Stimulated activated CD8-positive, alpha-beta memory T cell treated with anti-CD3 and anti-CD28 coated beads, Interleukin-15, amount 100 ng/mL, for 4 hours (primary cell): ENCODE results near the gene CPTP.
"Not testable (repeated sequence)": the region's sequence is repeated elsewhere in the genome, so short reads cannot be mapped to it uniquely, and the experiment has no call there.

Experiments
- DNase-seq, 2 donors: peaks; one replicate each; pipeline ENCODE4 v3.0.0-alpha.2; 2020; ENCODE audit warnings: low read depth in 2 of 2

The CPTP gene

GRCh38 chr1:1365875-1366698 lies 41.5 kb downstream of the CPTP start:
- DNase-seq, result no peak

- no peak for DNase-seq
These were observed 42.1 kb downstream of the CPTP start for GRCh38 chr1:1366699-1367066.

DNA sequence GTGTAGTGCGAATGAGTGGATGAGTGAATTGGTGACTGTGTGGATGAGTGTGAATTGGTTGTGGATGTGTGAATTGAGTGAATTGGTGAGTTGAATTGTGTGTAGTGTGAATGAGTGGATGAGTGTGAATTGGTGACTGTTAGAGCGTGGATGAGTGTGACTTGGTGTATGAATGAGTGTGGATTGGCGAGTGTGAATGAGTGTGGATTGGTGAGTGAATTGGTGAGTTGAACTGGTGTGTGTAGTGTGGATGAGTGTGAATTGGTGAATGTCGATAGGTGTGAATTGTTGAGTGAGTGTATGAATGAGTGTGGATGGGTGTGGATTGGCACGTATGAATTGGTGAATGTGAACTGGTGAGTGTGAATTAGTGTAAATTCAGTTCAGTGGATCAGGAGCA lies 42.7 kb downstream of the CPTP start:
- no peak for DNase-seq

DNA sequence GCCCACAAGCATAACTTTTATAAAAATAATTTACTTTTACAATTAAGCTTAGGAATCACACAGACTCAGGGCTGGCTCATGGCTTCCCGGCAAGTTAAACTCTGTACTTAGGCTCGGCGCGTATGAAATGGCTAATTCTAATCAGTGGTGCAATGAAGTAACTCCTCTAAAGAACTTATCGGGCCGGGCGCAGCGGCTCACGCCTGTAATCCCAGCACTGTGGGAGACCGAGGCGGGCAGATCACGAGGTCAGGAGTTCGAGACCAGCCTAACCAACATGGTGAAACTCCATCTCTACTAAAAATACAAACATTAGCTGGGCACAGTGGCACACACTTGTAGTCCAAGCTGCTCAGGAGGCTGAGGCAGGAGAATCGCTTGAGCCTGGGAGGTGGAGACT lies 45.5 kb downstream of the CPTP start:
- not testable (repeated sequence) for DNase-seq

- DNase-seq, result no peak
These were observed 46.2 kb downstream of the CPTP start for GRCh38 chr1:1370771-1371300.

GRCh38 chr1:1371364-1371745 lies 46.8 kb downstream of the CPTP start:
- peak in 1 of 2 donors; percentile 13 for DNase-seq

DNA sequence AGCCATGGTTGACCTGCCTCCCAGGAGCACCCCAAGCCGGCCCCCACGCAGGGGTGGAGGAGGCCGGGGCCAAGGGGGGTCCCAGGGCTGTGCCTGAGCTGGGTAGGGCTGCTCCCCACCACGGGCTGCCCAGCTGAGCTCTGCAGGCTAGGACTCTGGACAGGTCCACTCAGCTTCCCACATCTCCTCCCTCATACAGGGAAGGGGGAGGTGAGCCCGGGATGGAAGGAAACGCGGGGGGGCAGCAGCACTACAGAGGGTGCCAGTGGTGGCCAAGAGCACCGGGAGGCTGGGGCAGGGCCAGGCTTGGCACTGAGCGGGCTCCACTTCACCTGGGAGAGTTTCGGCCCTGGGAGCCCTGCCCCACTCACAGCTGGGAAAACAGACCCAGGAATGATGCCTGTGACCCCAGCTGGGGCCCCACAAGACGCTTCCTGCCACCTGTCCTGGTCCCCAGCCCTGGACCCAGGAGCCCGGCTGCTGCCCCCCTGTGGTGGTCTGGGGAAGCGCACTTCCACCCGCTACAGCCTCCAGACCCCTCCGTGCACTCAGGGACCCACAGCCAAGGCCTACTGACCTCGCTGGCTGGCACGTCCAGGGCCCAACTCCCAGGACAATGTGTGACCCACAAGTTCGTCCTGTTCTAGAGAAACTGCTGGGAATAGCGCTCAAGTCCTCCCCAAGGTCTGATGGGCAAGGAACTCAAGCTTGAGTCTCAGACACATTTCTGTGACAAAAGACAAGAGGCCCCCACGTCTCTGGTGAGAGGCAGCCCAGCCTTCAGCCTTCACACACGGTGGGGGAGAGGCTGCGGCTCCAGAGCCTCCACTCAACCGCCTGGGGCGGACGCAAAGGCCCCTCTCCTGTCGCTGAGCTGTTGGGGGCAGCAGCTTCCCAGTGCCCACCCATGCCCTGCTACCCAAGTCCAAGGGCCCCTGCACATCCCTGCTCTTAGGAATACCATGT lies 47.4 kb downstream of the CPTP start:
- DNase-seq, result peak; percentile 50 to 59

DNA sequence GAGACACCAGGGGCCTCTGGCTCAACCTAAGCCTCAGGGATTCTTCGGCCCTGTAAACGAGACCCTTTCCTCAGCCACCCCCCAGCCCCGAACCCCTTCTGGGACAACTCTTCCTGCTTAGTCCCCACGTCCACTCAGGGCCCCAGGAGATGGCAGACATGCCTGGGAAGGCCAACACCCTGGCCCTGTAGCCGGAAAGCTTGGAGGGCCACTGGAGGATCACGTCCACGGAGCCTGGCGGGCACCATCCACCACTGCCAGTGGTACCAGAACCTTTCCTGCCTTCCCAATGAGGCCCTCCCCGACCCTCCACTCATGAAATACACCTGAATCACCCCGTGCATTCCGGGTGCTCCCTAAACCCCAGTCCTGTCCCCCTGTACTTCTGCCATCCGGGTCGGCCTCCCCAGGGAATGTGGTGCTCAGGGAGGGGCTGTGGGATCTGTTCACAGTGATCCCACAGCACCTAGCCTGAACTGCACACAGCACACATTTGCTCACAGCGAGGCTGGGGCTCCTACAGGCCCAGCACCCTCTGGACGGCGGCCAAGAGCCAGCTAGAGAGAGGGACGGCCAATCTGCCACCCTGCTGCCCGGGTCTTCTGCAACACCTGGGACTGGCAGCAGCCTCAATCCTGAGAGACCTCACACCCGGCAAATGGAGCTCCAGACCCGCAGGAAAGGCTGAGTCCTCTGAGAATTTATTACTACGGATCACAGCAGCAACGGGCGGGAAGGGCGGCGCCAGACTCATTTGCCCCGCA lies 48.6 kb downstream of the CPTP start:
- DNase-seq, result no peak

- DNase-seq, result no peak
These were observed 49.4 kb downstream of the CPTP start for GRCh38 chr1:1373815-1374588.

GRCh38 chr1:1374589-1374928 lies 50.0 kb downstream of the CPTP start:
- DNase-seq, result no peak

DNA sequence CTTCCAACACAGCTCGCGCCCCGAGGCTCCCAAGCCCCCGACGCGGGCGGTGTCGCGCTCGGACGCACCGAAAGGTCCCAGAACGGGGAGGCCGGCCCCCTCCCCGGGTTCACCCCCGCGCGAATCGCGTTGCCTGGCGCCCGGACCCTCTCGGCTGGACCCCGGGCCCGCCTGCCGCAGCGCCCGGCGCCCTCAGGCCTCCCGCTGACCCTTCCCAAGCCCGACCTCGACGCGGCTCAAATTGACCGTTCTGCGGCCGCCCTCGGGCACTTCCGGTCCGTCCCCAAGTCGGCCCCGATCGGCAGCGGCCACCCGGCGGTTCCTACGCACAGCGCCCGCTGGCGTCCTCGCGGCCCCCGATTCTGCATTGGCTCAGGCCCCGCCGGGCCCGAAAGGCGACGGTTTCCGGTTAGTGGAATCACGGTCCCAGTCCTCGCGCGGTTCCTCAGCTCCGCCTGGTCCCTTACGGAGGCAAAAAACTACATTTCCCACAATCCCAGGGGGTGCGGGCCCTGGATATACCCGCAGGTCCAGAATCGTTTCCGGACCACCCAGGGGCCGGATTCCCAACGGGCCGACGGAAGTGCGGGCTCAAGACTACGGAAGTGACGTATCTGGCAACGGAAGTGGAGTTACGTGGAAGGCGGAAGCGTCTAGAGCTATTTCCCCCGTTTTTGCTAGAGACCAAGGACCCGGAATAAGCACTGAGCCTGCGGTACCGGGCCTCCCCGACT lies 50.5 kb downstream of the CPTP start, which contains the start of gene AURKAIP1:
TSS of gene AURKAIP1 (minus strand) at position 279 of the 734 bp plus-strand sequence. CDS start 451 bp downstream, outside the sequence.
- DNase-seq, result peak; percentile 88 to 92

DNA sequence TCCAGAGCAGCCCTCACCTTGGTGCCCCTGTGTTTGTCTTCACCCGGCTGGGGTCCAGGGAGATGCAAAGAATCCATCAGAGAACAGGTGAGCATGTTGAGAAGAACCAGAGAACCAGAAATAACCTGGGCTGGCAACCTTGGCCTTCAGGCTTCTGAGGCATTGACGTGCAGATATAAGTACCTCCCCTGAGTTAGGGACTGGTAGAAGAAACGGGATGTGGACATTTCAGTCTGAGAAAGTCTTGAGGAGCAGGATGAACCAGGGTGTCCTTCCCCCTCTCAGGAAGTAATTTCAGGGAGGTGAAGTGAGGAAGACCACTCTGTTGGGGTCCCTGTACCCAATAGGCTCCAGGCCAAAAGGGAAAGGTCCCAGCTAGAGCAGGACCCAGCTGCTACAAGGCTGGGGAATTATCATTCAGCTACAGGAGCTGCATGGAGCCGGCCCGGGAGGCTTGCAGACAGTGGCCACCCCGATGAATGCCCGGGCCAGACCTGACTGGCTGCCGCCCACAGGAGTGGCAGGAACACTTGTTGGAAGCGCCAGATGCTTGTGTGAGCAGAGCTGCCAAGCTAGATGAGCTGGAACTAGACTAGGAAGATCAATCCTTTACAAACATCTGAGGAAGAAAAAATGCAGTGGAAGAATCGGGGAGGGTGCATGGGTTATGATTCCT lies 52.1 kb downstream of the CPTP start:
- DNase-seq, result no peak

GRCh38 chr1:1377540-1378205 lies 53.1 kb downstream of the CPTP start:
- no peak for DNase-seq
